ENCODE data around the gene ATXN7L2.

ATXN7L2 gene

GRCh38 chr1:109521002-109521951, 37.6 kb downstream of the ATXN7L2 start:
- no peaks in the 10 kb centered on the region for H3K36me3 ChIP-seq (ENCODE audit: control insufficient read depth in 1 of 2, insufficient read depth in 2 of 2, low read length in 2 of 2)
- no CpG with 5 or more reads among the region's 14 CpGs for WGBS (ENCODE audit: extremely low coverage, insufficient coverage, insufficient read length)
- no peak overlapping the region for H3K4ac ChIP-seq (ENCODE audit: low read depth, low read length)
- H3K79me2 ChIP-seq (ENCODE audit: control insufficient read depth, insufficient read depth, low read length, poor library complexity): no peaks in the 10 kb centered on the region
- no peaks in the 10 kb centered on the region for H3K27me3 ChIP-seq (ENCODE audit: insufficient read depth, low read length)
- no peak for DNase-seq
- H3K27ac ChIP-seq (ENCODE audit: low read depth, low read length): no peak overlapping the region
- H2BK120ac ChIP-seq (ENCODE audit: insufficient read depth, low read length, poor library complexity): no peak overlapping the region
- H3K23ac ChIP-seq (ENCODE audit: low read length): no peak overlapping the region
- H3K4me2 ChIP-seq (ENCODE audit: low read length): no peak overlapping the region
- H3K4me1 ChIP-seq (ENCODE audit: control insufficient read depth in 1 of 2, insufficient read depth in 2 of 2, low read length in 2 of 2): no peaks in the 10 kb centered on the region
- H2AK5ac ChIP-seq (ENCODE audit: low read length): no peak overlapping the region
- no peaks in the 10 kb centered on the region for H3K9me3 ChIP-seq (ENCODE audit: insufficient read depth, low read depth, low read length)
- H2AFZ ChIP-seq (ENCODE audit: insufficient read depth, low read length, poor library complexity): no peak overlapping the region
- no peak overlapping the region for H3K18ac ChIP-seq (ENCODE audit: low read length)
- H2BK12ac ChIP-seq (ENCODE audit: low read length): no peak overlapping the region
- H4K91ac ChIP-seq (ENCODE audit: low read depth, low read length): no peak overlapping the region
- H2BK5ac ChIP-seq (ENCODE audit: low read depth, low read length, poor library complexity): no peak overlapping the region
- no peak overlapping the region for H3K9ac ChIP-seq (ENCODE audit: low read length)
- H3K79me1 ChIP-seq (ENCODE audit: low read length): no peaks in the 10 kb centered on the region
- no peak overlapping the region for H4K12ac ChIP-seq (ENCODE audit: low read depth, low read length)
- no peak overlapping the region for H3K4me3 ChIP-seq (ENCODE audit: low read depth, low read length)
- no peak overlapping the region for H4K8ac ChIP-seq (ENCODE audit: low read depth, low read length)
- no peak overlapping the region for H3K14ac ChIP-seq (ENCODE audit: low read length)

DNA sequence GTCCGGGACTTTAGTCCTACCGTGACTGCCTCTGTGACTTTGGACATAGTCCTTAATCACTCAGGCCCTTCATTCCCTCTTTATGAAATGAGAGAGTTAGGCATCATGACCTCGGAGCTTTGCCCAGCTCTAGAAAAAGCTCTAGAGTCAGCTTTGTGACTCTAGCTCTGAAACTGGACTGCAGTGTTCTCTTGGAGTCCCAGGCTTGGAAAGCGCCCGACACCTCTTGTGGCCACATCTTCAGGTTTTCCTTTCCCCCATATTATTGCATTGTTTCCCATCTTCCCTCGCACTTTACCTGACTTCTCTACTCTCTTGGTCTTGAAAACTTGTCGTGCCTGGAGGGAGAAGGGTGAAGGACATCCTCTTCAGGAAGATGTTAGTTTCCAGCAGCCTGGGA, 38.3 kb downstream of the ATXN7L2 start:
- Histone ChIP-seq H3K9ac (ENCODE audit: low read length) (no peak overlapping the region), H3K79me2 (ENCODE audit: control insufficient read depth, insufficient read depth, low read length, poor library complexity) (no peaks in the 10 kb centered on the region), H4K8ac (ENCODE audit: low read depth, low read length) (no peak overlapping the region), H2AK5ac (ENCODE audit: low read length) (no peak overlapping the region), H2BK12ac (ENCODE audit: low read length) (no peak overlapping the region), H3K4ac (ENCODE audit: low read depth, low read length) (no peak overlapping the region), H4K12ac (ENCODE audit: low read depth, low read length) (no peak overlapping the region), H4K91ac (ENCODE audit: low read depth, low read length) (no peak overlapping the region), H3K9me3 (ENCODE audit: insufficient read depth, low read depth, low read length) (no peaks in the 10 kb centered on the region), H2BK120ac (ENCODE audit: insufficient read depth, low read length, poor library complexity) (no peak overlapping the region), H3K79me1 (ENCODE audit: low read length) (no peaks in the 10 kb centered on the region), H3K27ac (ENCODE audit: low read depth, low read length) (no peak overlapping the region), H3K18ac (ENCODE audit: low read length) (no peak overlapping the region), H3K27me3 (ENCODE audit: insufficient read depth, low read length) (no peaks in the 10 kb centered on the region), H2AFZ (ENCODE audit: insufficient read depth, low read length, poor library complexity) (no peak overlapping the region), H3K36me3 (ENCODE audit: control insufficient read depth in 1 of 2, insufficient read depth in 2 of 2, low read length in 2 of 2) (no peaks in the 10 kb centered on the region), H3K4me2 (ENCODE audit: low read length) (no peak overlapping the region), H2BK5ac (ENCODE audit: low read depth, low read length, poor library complexity) (no peak overlapping the region), H3K23ac (ENCODE audit: low read length) (no peak overlapping the region), H3K4me1 (ENCODE audit: control insufficient read depth in 1 of 2, insufficient read depth in 2 of 2, low read length in 2 of 2) (no peaks in the 10 kb centered on the region), H3K14ac (ENCODE audit: low read length) (no peak overlapping the region), H3K4me3 (ENCODE audit: low read depth, low read length) (no peak overlapping the region)
- WGBS (ENCODE audit: extremely low coverage, insufficient coverage, insufficient read length): no CpG with 5 or more reads among the region's 7 CpGs
- DNase-seq: no peak

DNA sequence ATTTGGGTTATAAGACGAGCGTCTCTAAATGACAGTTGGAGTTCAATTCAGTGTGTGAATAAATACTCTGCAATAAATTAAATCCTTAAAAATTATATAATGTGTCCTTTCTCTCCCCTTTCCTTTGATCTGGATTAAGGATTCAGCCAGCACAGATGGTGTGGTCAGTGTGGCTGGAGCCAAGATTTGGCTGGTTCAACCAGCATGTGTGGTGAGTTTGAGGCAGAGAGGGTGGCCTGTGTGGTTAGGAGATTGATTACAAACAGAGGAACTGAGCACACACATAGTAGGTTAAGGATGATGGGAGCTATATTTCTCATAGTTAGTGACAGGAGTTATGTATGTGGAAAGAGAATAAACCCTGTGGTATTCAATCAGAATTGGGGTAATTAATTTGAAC, 40.0 kb downstream of the ATXN7L2 start:
- Histone ChIP-seq H2AFZ (ENCODE audit: insufficient read depth, low read length, poor library complexity) (no peak overlapping the region), H3K4ac (ENCODE audit: low read depth, low read length) (no peak overlapping the region), H3K79me2 (ENCODE audit: control insufficient read depth, insufficient read depth, low read length, poor library complexity) (no peaks in the 10 kb centered on the region), H2BK5ac (ENCODE audit: low read depth, low read length, poor library complexity) (no peak overlapping the region), H3K4me3 (ENCODE audit: low read depth, low read length) (no peak overlapping the region), H3K27ac (ENCODE audit: low read depth, low read length) (no peak overlapping the region), H2BK120ac (ENCODE audit: insufficient read depth, low read length, poor library complexity) (no peak overlapping the region), H2BK12ac (ENCODE audit: low read length) (no peak overlapping the region), H2AK5ac (ENCODE audit: low read length) (no peak overlapping the region), H3K14ac (ENCODE audit: low read length) (no peak overlapping the region), H3K4me2 (ENCODE audit: low read length) (no peak overlapping the region), H4K12ac (ENCODE audit: low read depth, low read length) (no peak overlapping the region), H3K36me3 (ENCODE audit: control insufficient read depth in 1 of 2, insufficient read depth in 2 of 2, low read length in 2 of 2) (no peaks in the 10 kb centered on the region), H4K91ac (ENCODE audit: low read depth, low read length) (no peak overlapping the region), H4K8ac (ENCODE audit: low read depth, low read length) (no peak overlapping the region), H3K79me1 (ENCODE audit: low read length) (no peaks in the 10 kb centered on the region), H3K4me1 (ENCODE audit: control insufficient read depth in 1 of 2, insufficient read depth in 2 of 2, low read length in 2 of 2) (no peaks in the 10 kb centered on the region), H3K9ac (ENCODE audit: low read length) (no peak overlapping the region), H3K9me3 (ENCODE audit: insufficient read depth, low read depth, low read length) (no peaks in the 10 kb centered on the region), H3K27me3 (ENCODE audit: insufficient read depth, low read length) (no peaks in the 10 kb centered on the region), H3K23ac (ENCODE audit: low read length) (no peak overlapping the region), H3K18ac (ENCODE audit: low read length) (no peak overlapping the region)
- no CpG with 5 or more reads among the region's 2 CpGs for WGBS (ENCODE audit: extremely low coverage, insufficient coverage, insufficient read length)
- no peak for DNase-seq

- no peaks in the 10 kb centered on the region for H3K79me2 ChIP-seq (ENCODE audit: control insufficient read depth, insufficient read depth, low read length, poor library complexity)
- no peak overlapping the region for H3K23ac ChIP-seq (ENCODE audit: low read length)
- no peak overlapping the region for H3K27ac ChIP-seq (ENCODE audit: low read depth, low read length)
- DNase-seq: no peak
- no peak overlapping the region for H3K14ac ChIP-seq (ENCODE audit: low read length)
- no peak overlapping the region for H4K8ac ChIP-seq (ENCODE audit: low read depth, low read length)
- no peak overlapping the region for H4K91ac ChIP-seq (ENCODE audit: low read depth, low read length)
- no peaks in the 10 kb centered on the region for H3K4me1 ChIP-seq (ENCODE audit: control insufficient read depth in 1 of 2, insufficient read depth in 2 of 2, low read length in 2 of 2)
- H3K27me3 ChIP-seq (ENCODE audit: insufficient read depth, low read length): no peaks in the 10 kb centered on the region
- no peak overlapping the region for H3K4me2 ChIP-seq (ENCODE audit: low read length)
- peaks cover 2% of the 10 kb centered on the region for H3K9me3 ChIP-seq (ENCODE audit: insufficient read depth, low read depth, low read length)
- H3K4me3 ChIP-seq (ENCODE audit: low read depth, low read length): no peak overlapping the region
- no peak overlapping the region for H3K9ac ChIP-seq (ENCODE audit: low read length)
- H2BK120ac ChIP-seq (ENCODE audit: insufficient read depth, low read length, poor library complexity): no peak overlapping the region
- H3K18ac ChIP-seq (ENCODE audit: low read length): no peak overlapping the region
- H3K36me3 ChIP-seq (ENCODE audit: control insufficient read depth in 1 of 2, insufficient read depth in 2 of 2, low read length in 2 of 2): no peaks in the 10 kb centered on the region
- H4K12ac ChIP-seq (ENCODE audit: low read depth, low read length): no peak overlapping the region
- no peaks in the 10 kb centered on the region for H3K79me1 ChIP-seq (ENCODE audit: low read length)
- no peak overlapping the region for H2BK5ac ChIP-seq (ENCODE audit: low read depth, low read length, poor library complexity)
- no peak overlapping the region for H2AFZ ChIP-seq (ENCODE audit: insufficient read depth, low read length, poor library complexity)
- whole genome bisulfite sequencing (ENCODE audit: extremely low coverage, insufficient coverage, insufficient read length): no CpG with 5 or more reads among the region's 14 CpGs
- H2AK5ac ChIP-seq (ENCODE audit: low read length): no peak overlapping the region
- H2BK12ac ChIP-seq (ENCODE audit: low read length): no peak overlapping the region
- H3K4ac ChIP-seq (ENCODE audit: low read depth, low read length): no peak overlapping the region
Observed at GRCh38 chr1:109527098-109527811, 43.5 kb downstream of the ATXN7L2 start.
